Effector memory CD4-positive, alpha-beta T cell (primary cell): ENCODE measurements around the gene INHA.

ENCODE experiments used
- DNase-seq, 3 donors: peaks; one replicate each; pipeline ENCODE4 v3.0.0-alpha.2; 2020
- H3K27ac ChIP-seq: 2 replicates; pipeline ENCODE4 v1.7.0; 2013; ENCODE audit warnings: mild to moderate bottlenecking, low read length, moderate library complexity; ENCODE audit not compliant: insufficient read depth, poor library complexity, severe bottlenecking
- H3K27me3 ChIP-seq: replicated peaks from 2 replicates; pipeline ENCODE4 v1.7.0; 2013; ENCODE audit warnings: mild to moderate bottlenecking, low read length; ENCODE audit not compliant: insufficient read depth, control insufficient read depth, poor library complexity, severe bottlenecking
- H3K36me3 ChIP-seq: 2 replicates; pipeline ENCODE4 v1.7.0; 2013; ENCODE audit warnings: mild to moderate bottlenecking, low read length, moderate library complexity; ENCODE audit not compliant: control insufficient read depth, insufficient read depth
- H3K4me1 ChIP-seq: 2 replicates; pipeline ENCODE4 v1.7.0; 2013; ENCODE audit warnings: low read length, mild to moderate bottlenecking; ENCODE audit not compliant: control insufficient read depth, insufficient read depth, poor library complexity, severe bottlenecking
- H3K4me3 ChIP-seq: 2 replicates; pipeline ENCODE4 v1.7.0; 2013; ENCODE audit warnings: low read length, low read depth, mild to moderate bottlenecking; ENCODE audit not compliant: insufficient read depth, poor library complexity, severe bottlenecking
- H3K9me3 ChIP-seq: 2 replicates; pipeline ENCODE4 v1.7.0; 2013; ENCODE audit warnings: mild to moderate bottlenecking, low read length, moderate library complexity; ENCODE audit not compliant: control insufficient read depth

Gene INHA

DNA sequence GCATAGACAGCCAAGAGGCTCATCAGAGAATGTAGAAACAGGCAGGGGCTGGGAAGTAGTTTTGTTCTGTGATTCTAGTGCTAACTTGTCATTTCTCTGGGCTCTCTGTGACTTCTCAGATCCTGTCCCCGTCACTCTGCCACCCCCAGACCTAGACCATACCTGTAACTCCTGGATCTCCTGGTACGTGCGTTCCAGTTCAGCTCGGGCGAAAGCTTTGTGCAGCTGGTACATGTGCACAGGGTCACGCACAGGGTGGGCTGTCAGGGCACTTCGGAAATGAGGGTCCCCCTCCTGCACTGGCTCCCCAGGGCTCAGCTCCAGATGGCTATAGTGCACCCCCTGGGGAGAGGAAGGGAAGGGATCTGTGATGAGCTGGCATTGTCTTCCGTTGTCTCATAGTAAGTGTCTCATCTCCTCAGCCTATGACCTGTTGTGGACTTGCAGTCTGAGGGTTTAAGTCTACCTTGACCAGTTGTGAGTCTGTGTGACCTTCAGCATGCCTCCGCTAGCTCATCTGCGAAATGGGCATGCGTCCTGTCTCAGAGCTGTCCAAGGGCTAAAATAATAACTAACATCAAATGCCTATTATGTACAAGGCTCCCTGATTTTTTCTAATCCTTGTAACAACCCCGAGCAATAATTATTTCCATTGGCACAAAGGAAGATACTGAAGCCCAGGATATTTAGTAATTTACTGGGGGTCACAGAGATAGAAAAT, 31.2 kb upstream of the INHA start:
- H3K4me3 ChIP-seq, result no peak overlapping the region
- no peaks in the 10 kb centered on the region for H3K9me3 ChIP-seq
- DNase-seq, result no peak
- H3K27ac ChIP-seq, result no peak overlapping the region
- H3K4me1 ChIP-seq, result peaks cover 25% of the 10 kb centered on the region
- H3K36me3 ChIP-seq, result no peaks in the 10 kb centered on the region
- no peaks in the 10 kb centered on the region for H3K27me3 ChIP-seq

DNA sequence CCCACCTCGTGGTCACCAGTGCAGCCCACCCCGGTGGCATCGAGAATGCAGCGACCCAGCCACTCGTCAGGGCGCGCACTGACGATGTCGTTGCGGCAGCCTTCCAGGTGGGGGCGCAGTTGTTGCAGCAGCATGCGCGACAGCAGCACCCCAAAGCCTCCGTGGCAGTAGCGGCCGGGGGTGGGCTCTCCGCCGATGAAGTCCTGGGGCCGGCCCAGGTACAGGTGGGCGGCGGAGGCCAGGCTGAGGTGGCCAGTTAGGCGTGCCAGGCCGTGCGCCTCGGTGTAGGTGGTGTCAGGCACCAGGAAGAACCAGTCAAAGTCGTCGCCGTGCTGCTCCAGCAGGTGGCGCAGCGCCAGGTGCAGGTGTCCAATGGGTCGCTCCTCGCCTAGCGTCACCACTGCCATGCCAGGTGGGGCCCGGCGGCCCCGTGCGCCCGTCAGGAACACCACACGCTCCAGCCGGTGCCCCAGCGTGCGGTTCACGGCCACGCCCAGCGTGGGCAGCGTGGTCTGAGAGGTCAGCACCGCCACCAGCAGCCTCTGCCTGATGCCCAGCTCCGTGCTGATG, 30.4 kb upstream of the INHA start:
- H3K27ac ChIP-seq, result no peak overlapping the region
- H3K27me3 ChIP-seq, result no peaks in the 10 kb centered on the region
- peak; percentile 62 to 79 (median 77) for DNase-seq
- peak overlapping the region; percentile 50 for H3K4me3 ChIP-seq
- peaks cover 25% of the 10 kb centered on the region for H3K4me1 ChIP-seq
- H3K36me3 ChIP-seq, result no peaks in the 10 kb centered on the region
- H3K9me3 ChIP-seq, result no peaks in the 10 kb centered on the region

DNA sequence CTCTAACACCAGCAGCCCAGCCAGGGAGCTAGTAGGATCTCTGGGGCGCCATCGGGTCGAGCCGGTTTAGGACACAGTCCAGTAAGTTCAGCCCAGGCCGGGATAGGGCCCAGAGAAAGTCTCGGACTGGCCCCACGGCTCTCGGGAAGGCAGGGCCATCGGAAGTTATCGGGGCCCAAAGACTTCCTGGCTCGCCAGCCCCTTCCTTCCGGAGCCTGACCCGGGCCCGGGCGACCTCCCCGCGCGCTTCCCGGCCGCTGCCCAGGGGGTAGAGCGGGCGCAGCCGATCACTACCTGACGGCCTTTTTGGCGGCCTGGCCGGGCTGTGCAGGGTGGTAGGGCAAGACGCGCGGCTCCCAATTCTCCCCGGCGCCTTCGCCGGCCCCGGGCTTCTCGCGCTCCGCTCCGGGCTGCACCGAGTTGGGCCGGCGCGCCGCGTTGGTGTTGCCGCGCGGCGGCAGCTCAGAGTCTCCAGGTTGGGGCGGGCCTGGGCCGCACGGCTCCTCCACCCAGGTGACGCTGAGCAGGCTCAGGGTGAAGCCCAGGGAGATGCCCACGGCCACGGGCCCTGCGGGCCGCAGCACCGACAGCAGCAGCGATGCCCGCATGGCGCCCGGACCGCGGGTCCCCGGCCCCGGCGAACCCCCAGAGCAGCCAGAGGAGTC, 29.0 kb upstream of the INHA start:
- no peak for DNase-seq
- H3K27me3 ChIP-seq, result no peaks in the 10 kb centered on the region
- H3K4me1 ChIP-seq, result peaks cover 25% of the 10 kb centered on the region
- no peaks in the 10 kb centered on the region for H3K9me3 ChIP-seq
- peak overlapping the region; percentile 58 for H3K27ac ChIP-seq
- H3K36me3 ChIP-seq, result no peaks in the 10 kb centered on the region
- H3K4me3 ChIP-seq, result peak overlapping the region; percentile 84

DNA sequence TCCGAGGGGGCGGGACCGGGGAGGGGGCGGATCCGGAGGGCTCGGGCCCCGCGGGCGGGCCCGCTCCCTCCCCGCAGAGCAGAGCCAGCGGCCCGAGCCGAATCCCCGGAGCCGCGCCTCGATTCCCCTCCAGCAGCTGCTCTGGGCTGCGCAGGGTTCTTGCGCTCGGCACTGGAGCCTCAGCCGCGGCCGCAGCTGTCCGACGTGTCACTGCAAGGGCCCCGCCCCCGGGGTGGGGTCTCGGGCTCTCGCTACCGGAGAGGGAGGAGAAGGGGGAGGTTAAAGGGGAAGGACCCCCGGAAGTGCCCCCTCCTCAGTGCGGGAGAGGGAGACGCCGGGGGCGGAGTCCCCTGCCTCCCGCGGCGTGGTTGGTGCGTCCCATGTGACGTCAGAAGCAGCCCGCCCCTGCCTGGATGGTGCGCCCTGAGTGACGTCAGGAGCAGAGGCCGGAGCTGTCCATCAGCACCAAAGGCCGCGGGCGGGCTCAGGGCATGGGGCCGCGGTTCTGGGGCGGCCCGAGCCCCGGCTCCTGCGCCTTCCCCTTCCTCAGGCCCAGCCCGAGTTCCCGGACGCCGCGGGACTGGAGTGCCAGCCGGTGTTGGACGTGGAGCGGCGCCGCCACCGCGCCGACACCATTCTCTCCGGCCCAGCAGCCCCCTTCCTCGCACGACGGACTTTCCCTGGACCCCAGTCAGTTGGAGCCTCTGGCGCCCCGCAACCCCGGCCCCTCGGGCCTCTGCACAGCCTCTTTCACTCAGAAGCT, 28.3 kb upstream of the INHA start, which contains the start of the genes CHPF and TMEM198:
CHPF (minus strand) TSS at position 214 of the 763 bp plus-strand sequence. CDS start 271 bp downstream, outside the sequence.
TMEM198 (plus strand) TSS at position 433 of the 763 bp plus-strand sequence. CDS start 700 bp downstream, outside the sequence.
- Histone ChIP-seq H3K4me3 (peak within 1 kb of the TSS; percentile 84), H3K9me3 (no peaks in the 10 kb centered on the region), H3K4me1 (peaks cover 25% of the 10 kb centered on the region), H3K27ac (peak within 1 kb of the TSS; percentile 58), H3K27me3 (no peaks in the 10 kb centered on the region), H3K36me3 (no peaks in the 10 kb centered on the region)
- peak; percentile 89 to 90 (median 90) for DNase-seq

DNA sequence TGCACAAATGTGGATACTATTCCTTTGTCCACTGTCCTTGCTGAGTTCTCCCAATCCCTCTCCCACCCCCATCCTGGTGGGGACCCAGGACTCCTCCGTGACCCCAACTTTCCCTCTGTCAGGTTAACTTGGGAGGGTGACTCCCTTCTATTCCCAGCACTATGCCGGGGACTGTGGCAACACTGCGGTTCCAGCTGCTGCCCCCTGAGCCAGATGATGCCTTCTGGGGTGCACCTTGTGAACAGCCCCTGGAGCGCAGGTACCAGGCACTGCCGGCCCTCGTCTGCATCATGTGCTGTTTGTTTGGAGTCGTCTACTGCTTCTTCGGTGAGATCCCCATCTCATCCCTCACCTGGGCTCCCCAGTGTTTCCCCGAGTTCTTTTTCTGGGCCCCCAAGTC, 27.5 kb upstream of the INHA start:
- no peaks in the 10 kb centered on the region for H3K27me3 ChIP-seq
- no peaks in the 10 kb centered on the region for H3K9me3 ChIP-seq
- no peak overlapping the region for H3K4me3 ChIP-seq
- H3K36me3 ChIP-seq, result no peaks in the 10 kb centered on the region
- no peak overlapping the region for H3K27ac ChIP-seq
- H3K4me1 ChIP-seq, result peaks cover 25% of the 10 kb centered on the region
- no peak for DNase-seq

DNA sequence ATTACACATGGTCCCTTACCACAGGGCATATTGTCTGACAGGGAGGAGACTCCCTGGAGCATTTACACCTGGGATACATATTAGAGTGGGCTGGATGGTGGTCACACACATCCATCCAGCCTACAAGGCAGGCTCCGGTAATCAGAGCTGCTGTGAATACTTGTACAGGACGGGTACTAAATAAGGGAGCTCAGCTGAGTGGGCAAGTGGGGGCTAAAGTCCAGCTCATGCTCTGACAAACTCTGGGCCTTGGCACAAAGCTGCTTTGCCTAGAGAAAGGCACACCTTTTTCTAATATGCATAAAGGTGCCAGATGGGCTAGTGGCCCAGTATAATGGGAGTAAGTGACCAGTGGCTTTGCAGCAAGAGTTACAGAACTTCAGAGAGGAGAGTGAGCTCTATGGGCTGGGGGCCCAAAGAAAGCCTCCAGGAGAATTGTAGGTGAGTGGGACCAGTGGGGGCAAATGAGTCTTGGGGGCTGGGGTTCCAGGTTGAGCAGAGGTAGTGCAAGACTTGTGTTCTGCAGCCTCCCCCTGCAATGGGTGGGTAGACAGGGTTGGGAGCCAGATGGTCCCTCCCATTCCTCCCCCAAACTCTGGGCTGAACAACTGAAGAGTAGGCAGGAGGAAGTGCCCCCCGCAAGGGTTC, 26.7 kb upstream of the INHA start:
- Histone ChIP-seq H3K27ac (no peak overlapping the region), H3K9me3 (no peaks in the 10 kb centered on the region), H3K4me3 (no peak overlapping the region), H3K36me3 (no peaks in the 10 kb centered on the region), H3K27me3 (no peaks in the 10 kb centered on the region), H3K4me1 (peaks cover 25% of the 10 kb centered on the region)
- no peak for DNase-seq

DNA sequence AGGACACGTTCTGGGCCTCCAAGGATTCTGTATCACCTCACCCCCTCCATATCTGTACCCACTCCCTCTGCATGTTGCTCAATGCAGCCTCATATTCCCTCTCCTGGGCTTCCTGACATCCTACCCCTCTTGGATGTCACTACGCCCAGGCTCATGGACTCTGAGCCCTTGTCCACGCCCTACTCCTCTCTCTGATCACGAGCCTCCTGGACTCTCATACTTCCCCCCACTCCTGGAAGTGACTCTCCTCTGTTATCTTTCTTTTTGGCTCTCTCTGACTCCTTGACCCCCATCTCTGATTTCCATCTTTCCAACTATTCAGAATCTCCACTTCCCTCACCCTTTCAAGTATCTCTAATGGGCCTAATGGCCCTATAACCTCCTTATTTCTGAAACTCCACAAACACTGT, 26.2 kb upstream of the INHA start:
- Histone ChIP-seq H3K4me3 (no peak overlapping the region), H3K27me3 (no peaks in the 10 kb centered on the region), H3K9me3 (no peaks in the 10 kb centered on the region), H3K4me1 (peaks cover 25% of the 10 kb centered on the region), H3K36me3 (no peaks in the 10 kb centered on the region), H3K27ac (no peak overlapping the region)
- no peak for DNase-seq

DNA sequence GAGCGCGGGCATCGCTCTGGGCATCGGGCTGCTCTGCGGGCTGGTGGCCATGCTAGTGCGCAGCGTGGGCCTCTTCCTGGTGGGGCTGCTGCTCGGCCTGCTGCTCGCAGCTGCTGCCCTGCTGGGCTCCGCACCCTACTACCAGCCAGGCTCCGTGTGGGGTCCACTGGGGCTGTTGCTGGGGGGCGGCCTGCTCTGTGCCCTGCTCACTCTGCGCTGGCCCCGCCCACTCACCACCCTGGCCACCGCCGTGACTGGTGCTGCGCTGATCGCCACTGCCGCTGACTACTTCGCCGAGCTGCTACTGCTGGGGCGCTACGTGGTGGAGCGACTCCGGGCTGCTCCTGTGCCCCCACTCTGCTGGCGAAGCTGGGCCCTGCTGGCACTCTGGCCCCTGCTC, 24.5 kb upstream of the INHA start:
- H3K27me3 ChIP-seq, result peaks cover 8% of the 10 kb centered on the region
- no peaks in the 10 kb centered on the region for H3K36me3 ChIP-seq
- H3K4me1 ChIP-seq, result peaks cover 20% of the 10 kb centered on the region

DNA sequence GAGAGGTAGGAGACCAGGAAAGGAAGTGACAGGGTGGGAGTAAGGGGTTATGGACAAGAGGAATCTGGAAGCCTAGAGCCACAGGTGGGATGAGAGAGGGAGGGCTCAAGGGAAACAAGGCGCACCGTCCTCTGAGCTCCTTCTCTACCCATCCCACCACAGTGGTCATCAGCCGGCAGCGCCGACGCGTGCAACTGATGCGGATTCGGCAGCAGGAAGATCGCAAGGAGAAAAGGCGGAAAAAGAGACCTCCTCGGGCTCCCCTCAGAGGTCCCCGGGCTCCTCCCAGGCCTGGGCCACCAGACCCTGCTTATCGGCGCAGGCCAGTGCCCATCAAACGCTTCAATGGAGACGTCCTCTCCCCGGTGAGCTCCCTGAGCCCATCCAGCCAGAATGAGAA, 23.1 kb upstream of the INHA start:
- DNase-seq, result no peak
- Histone ChIP-seq H3K4me1 (peaks cover 18% of the 10 kb centered on the region), H3K27ac (no peak overlapping the region), H3K27me3 (peaks cover 22% of the 10 kb centered on the region), H3K9me3 (no peaks in the 10 kb centered on the region), H3K36me3 (no peaks in the 10 kb centered on the region), H3K4me3 (no peak overlapping the region)

More for the DNA sequence above, 24.5 kb upstream of the INHA start:
- DNase-seq, result no peak
- Histone ChIP-seq H3K27ac (no peak overlapping the region), H3K9me3 (no peaks in the 10 kb centered on the region), H3K4me3 (no peak overlapping the region)
